H9 (cell line): ENCODE data around the gene SIGLEC10. TPM values are rescaled to one million over a fixed set of nuclear protein-coding genes. Genes with fewer than 3 reads are reported as not detected.
A peak's percentile ranks its signal among the peaks of the same experiment; 100 is the strongest.

Experiments
- DNase-seq: peaks from one replicate; pipeline ENCODE4 v3.0.0-alpha.2; 2017
- H2AFZ ChIP-seq: one replicate; pipeline ENCODE4 v1.6.1; 2013; ENCODE audit warnings: mild to moderate bottlenecking, low read length, control low read depth, moderate library complexity
- H2AK5ac ChIP-seq: 2 replicates; pipeline ENCODE4 v1.6.1; 2013; ENCODE audit warnings: low read length, control low read depth, mixed read lengths; ENCODE audit not compliant: insufficient read length
- H2BK120ac ChIP-seq: one replicate; pipeline ENCODE4 v1.6.1; 2013; ENCODE audit warnings: low read depth, mild to moderate bottlenecking, low read length, control low read depth, inconsistent platforms; ENCODE audit not compliant: poor library complexity, severe bottlenecking
- H2BK12ac ChIP-seq: 2 replicates; pipeline ENCODE4 v1.6.1; 2013; ENCODE audit warnings: low read length, control low read depth, mixed read lengths, low read depth; ENCODE audit not compliant: insufficient read length
- H2BK15ac ChIP-seq: 2 replicates; pipeline ENCODE4 v1.6.1; 2013; ENCODE audit warnings: low read depth, low read length, control low read depth
- H2BK20ac ChIP-seq: one replicate; pipeline ENCODE4 v1.6.1; 2013; ENCODE audit warnings: low read depth, mild to moderate bottlenecking, low read length, control low read depth, inconsistent platforms; ENCODE audit not compliant: poor library complexity, severe bottlenecking
- H2BK5ac ChIP-seq: 2 replicates; pipeline ENCODE4 v1.6.1; 2013; ENCODE audit warnings: low read length, control low read depth, mixed read lengths; ENCODE audit not compliant: insufficient read length
- H3K14ac ChIP-seq: 2 replicates; pipeline ENCODE4 v1.6.1; 2013; ENCODE audit warnings: low read length, control low read depth; ENCODE audit not compliant: insufficient read depth
- H3K18ac ChIP-seq: 2 replicates; pipeline ENCODE4 v1.6.1; 2013; ENCODE audit warnings: low read depth, mild to moderate bottlenecking, mixed read lengths, low read length, control low read depth; ENCODE audit not compliant: insufficient read length
- H3K23ac ChIP-seq: 2 replicates; pipeline ENCODE4 v1.6.1; 2013; ENCODE audit warnings: low read length, control low read depth, mixed read lengths, low read depth; ENCODE audit not compliant: insufficient read length
- H3K23me2 ChIP-seq: 2 replicates; pipeline ENCODE4 v1.6.1; 2013; ENCODE audit warnings: low read depth, mild to moderate bottlenecking, mixed read lengths, low read length, control low read depth; ENCODE audit not compliant: insufficient read length, poor library complexity, severe bottlenecking
- H3K27ac ChIP-seq: 2 replicates; pipeline ENCODE4 v1.5.1; 2013; ENCODE audit warnings: low read length, control low read depth, mixed read lengths, low read depth; ENCODE audit not compliant: insufficient read length
- H3K27me3 ChIP-seq: 2 replicates; pipeline ENCODE4 v1.6.1; 2013; ENCODE audit warnings: low read length, control low read depth, inconsistent platforms; ENCODE audit not compliant: insufficient read depth
- H3K4ac ChIP-seq: 2 replicates; pipeline ENCODE4 v1.6.1; 2013; ENCODE audit warnings: low read depth, mild to moderate bottlenecking, control low read depth, inconsistent platforms, low read length, moderate library complexity
- H3K4me1 ChIP-seq: 2 replicates; pipeline ENCODE4 v1.6.1; 2013; ENCODE audit warnings: low read length, control low read depth, inconsistent platforms; ENCODE audit not compliant: insufficient read depth
- H3K4me2 ChIP-seq: 2 replicates; pipeline ENCODE4 v1.6.1; 2013; ENCODE audit warnings: low read length, control low read depth, mixed read lengths; ENCODE audit not compliant: insufficient read length, insufficient read depth
- H3K56ac ChIP-seq: 2 replicates; pipeline ENCODE4 v1.6.1; 2013; ENCODE audit warnings: low read depth, mild to moderate bottlenecking, mixed read lengths, low read length, control low read depth; ENCODE audit not compliant: insufficient read length
- H3K79me1 ChIP-seq: 2 replicates; pipeline ENCODE4 v1.6.1; 2013; ENCODE audit warnings: low read depth, mild to moderate bottlenecking, moderate library complexity, low read length, control low read depth, inconsistent platforms; ENCODE audit not compliant: insufficient read depth, poor library complexity, severe bottlenecking
- H3K79me2 ChIP-seq: 2 replicates; pipeline ENCODE4 v1.6.1; 2013; ENCODE audit warnings: low read length, control low read depth, inconsistent platforms; ENCODE audit not compliant: insufficient read depth
- H3K9ac ChIP-seq: 2 replicates; pipeline ENCODE4 v1.6.1; 2013; ENCODE audit warnings: low read length, control low read depth, mixed read lengths; ENCODE audit not compliant: insufficient read length; ENCODE audit errors: extremely low read depth
- H3K9me3 ChIP-seq: one replicate; pipeline ENCODE4 v1.6.1; 2013; ENCODE audit warnings: low read depth, low read length, inconsistent platforms; ENCODE audit not compliant: control insufficient read depth
- H3T11ph ChIP-seq: one replicate; pipeline ENCODE4 v1.6.1; 2013; ENCODE audit warnings: mild to moderate bottlenecking, low read length, control low read depth, inconsistent platforms
- H4K20me1 ChIP-seq: one replicate; pipeline ENCODE4 v1.6.1; 2013; ENCODE audit not compliant: control insufficient read depth, insufficient read length, insufficient read depth
- H4K5ac ChIP-seq: 2 replicates; pipeline ENCODE4 v1.6.1; 2013; ENCODE audit warnings: low read depth, mild to moderate bottlenecking, mixed read lengths, low read length, control low read depth; ENCODE audit not compliant: insufficient read length
- H4K8ac ChIP-seq: replicated peaks from 2 replicates; pipeline ENCODE4 v1.6.1; 2013; ENCODE audit warnings: low read length, control low read depth, mixed read lengths, low read depth; ENCODE audit not compliant: insufficient read length
- H4K91ac ChIP-seq: 2 replicates; pipeline ENCODE4 v1.6.1; 2013; ENCODE audit warnings: low read depth, mild to moderate bottlenecking, moderate library complexity, mixed read lengths, low read length, control low read depth; ENCODE audit not compliant: insufficient read length
- H3K27ac Mint-ChIP-seq, 3 experiments: 2 replicates in 2 of 3; 3 replicates in 1 of 3; pipeline ENCODE4 v1.8.0; 2020 to 2021; ENCODE audit warnings: mixed read lengths in 3 of 3, mild to moderate bottlenecking in 1 of 3, moderate library complexity in 1 of 3
- H3K27me3 Mint-ChIP-seq: 2 replicates; pipeline ENCODE4 v1.8.0; 2021; ENCODE audit warnings: low read depth, mild to moderate bottlenecking, moderate library complexity, mixed read lengths
- H3K36me3 Mint-ChIP-seq, 3 experiments: 2 replicates in 2 of 3; 3 replicates in 1 of 3; pipeline ENCODE4 v1.8.0; 2020 to 2021; ENCODE audit warnings: low read depth in 3 of 3, mixed read lengths in 3 of 3; ENCODE audit not compliant: insufficient read depth in 1 of 3
- H3K4me1 Mint-ChIP-seq, 2 experiments: 2 replicates each; pipeline ENCODE4 v1.8.0; 2020; ENCODE audit warnings: mixed read lengths in 2 of 2
- H3K4me3 Mint-ChIP-seq, 2 experiments: 2 replicates in 1 of 2; 3 replicates in 1 of 2; pipeline ENCODE4 v1.8.0; 2020 to 2021; ENCODE audit warnings: mild to moderate bottlenecking in 2 of 2, mixed read lengths in 2 of 2, moderate library complexity in 1 of 2
- H3K9me3 Mint-ChIP-seq, 2 experiments: 2 replicates in 1 of 2; 3 replicates in 1 of 2; pipeline ENCODE4 v1.8.0; 2020; ENCODE audit warnings: mild to moderate bottlenecking in 2 of 2, mixed read lengths in 2 of 2, moderate library complexity in 1 of 2
- CTCF ChIP-seq: fragments of 200-600 bp; sonication (generic); conservative IDR thresholded peaks from 3 replicates; pipeline ENCODE4 v1.8.0; 2021; ENCODE audit warnings: antibody characterized with exemption, mild to moderate bottlenecking
- WGBS: extraction: QIAGEN DNeasy Blood & Tissue Kit; methylation state at CpG from one replicate; pipeline ENCODE4 v1.1.7; 2013; ENCODE audit warnings: missing lambda C conversion rate, low lambda C conversion rate, mixed read lengths; ENCODE audit not compliant: insufficient read length; ENCODE audit errors: extremely low coverage; 5-methylcytosine and 5-hydroxymethylcytosine counted together
- total RNA-seq: library from RNA; stranded (reverse); gene quantifications from 2 replicates; pipeline ENCODE4 v1.2.1, GENCODE V29; 2021

SIGLEC10 gene
- total RNA-seq, 1 experiment from 2014 or later, result not detected

- no peaks in the 10 kb centered on the region for H3K36me3 Mint-ChIP-seq
- no CpG with 5 or more reads among the region's 31 CpGs for WGBS
- H2BK20ac ChIP-seq, result no peak overlapping the region
- no peak for TF ChIP-seq CTCF
- no peak overlapping the region for H2BK15ac ChIP-seq
- H2BK120ac ChIP-seq, result no peak overlapping the region
- no peaks in the 10 kb centered on the region for H3K23me2 ChIP-seq
- H3K27me3 Mint-ChIP-seq, result peaks cover 51% of the 10 kb centered on the region
- no peaks in the 10 kb centered on the region for H3K4me1 ChIP-seq
- no peak overlapping the region for H4K5ac ChIP-seq
- no peak overlapping the region for H3K18ac ChIP-seq
- H3K4me1 Mint-ChIP-seq, result peaks cover 2 to 10% of the 10 kb centered on the region in 2 experiments; a peak in 2 of 4 replicates
- no peak overlapping the region for H3K23ac ChIP-seq
- H3K27ac ChIP-seq, result no peak overlapping the region
- H3K9me3 Mint-ChIP-seq, result peaks cover 1 to 34% of the 10 kb centered on the region in 2 experiments; a peak in 3 of 5 replicates
- no peak overlapping the region for H2BK5ac ChIP-seq
- H3K4me2 ChIP-seq, result no peak overlapping the region
- H2AFZ ChIP-seq, result no peak overlapping the region
- no peak overlapping the region for H3K56ac ChIP-seq
- no peak overlapping the region for H3K14ac ChIP-seq
- H3K27me3 ChIP-seq, result no peaks in the 10 kb centered on the region
- no peak overlapping the region for H2AK5ac ChIP-seq
- peak overlapping the region in 1 of 3 experiments; percentile 68; a peak in 1 of 7 replicates for H3K27ac Mint-ChIP-seq
- H3K79me1 ChIP-seq, result no peaks in the 10 kb centered on the region
- H3K4me3 Mint-ChIP-seq, result no peak overlapping the region
- H3T11ph ChIP-seq, result no peak overlapping the region
- no peaks in the 10 kb centered on the region for H3K79me2 ChIP-seq
- no peak for DNase-seq
- no peak overlapping the region for H2BK12ac ChIP-seq
- no peak overlapping the region for H3K4ac ChIP-seq
- H4K20me1 ChIP-seq, result no peaks in the 10 kb centered on the region
- no peak overlapping the region for H4K91ac ChIP-seq
- no peak overlapping the region for H4K8ac ChIP-seq
- H3K9ac ChIP-seq, result no peak overlapping the region
- H3K9me3 ChIP-seq, result no peaks in the 10 kb centered on the region
Observed at GRCh38 chr19:51441410-51442390, 24.3 kb upstream of the SIGLEC10 start.
